Esophagus muscularis mucosa (tissue), 4 donors: ENCODE results near the gene UBR3.

Experiments used
- EP300 ChIP-seq: sonication (generic); formaldehyde crosslinking; IDR thresholded peaks from one replicate; pipeline ENCODE4 v1.6.1; 2017; ENCODE audit warnings: antibody characterized with exemption
- POLR2A ChIP-seq: fragments of 450-650 bp; IDR thresholded peaks from one replicate; pipeline ENCODE4 v1.6.1; 2017; ENCODE audit warnings: antibody characterized with exemption, moderate library complexity, mild to moderate bottlenecking, low read depth
- POLR2AphosphoS5 ChIP-seq, 2 donors: sonication (generic); formaldehyde crosslinking; IDR thresholded peaks; one replicate each; pipeline ENCODE4 v1.6.1; 2017; ENCODE audit warnings: antibody characterized with exemption in 2 of 2
- TF ChIP-seq, protein P1 (sequence below), 3 experiments: fragments of 200-600 bp in 2 of 3; fragments of 450-650 bp in 1 of 3; sonication (generic) in 2 of 3; IDR thresholded peaks; one replicate each; pipeline ENCODE4 v1.5.1; 2017 to 2019; ENCODE audit warnings: antibody characterized with exemption in 3 of 3, mild to moderate bottlenecking in 2 of 3, moderate library complexity in 1 of 3

DNA sequence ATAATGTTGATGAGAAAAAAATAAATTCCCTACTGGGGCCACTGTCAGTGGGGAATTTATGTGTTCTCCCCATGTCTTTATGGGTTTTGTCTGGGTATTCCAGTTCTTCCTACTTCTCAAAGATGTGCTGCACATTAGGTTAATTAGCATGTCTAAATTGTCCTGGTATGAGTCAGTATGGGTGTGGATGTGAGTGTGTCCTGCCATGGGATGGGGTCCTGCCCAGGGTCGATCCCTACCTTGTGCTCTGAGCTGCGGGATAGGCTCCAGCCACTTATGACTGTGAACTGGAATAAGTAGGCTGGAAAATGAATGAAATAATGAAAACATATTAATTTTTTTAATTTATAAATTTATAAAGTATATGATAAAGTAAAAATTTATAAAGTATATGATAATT, 167.5 kb downstream of the UBR3 start:
- TF ChIP-seq, protein P1, sequence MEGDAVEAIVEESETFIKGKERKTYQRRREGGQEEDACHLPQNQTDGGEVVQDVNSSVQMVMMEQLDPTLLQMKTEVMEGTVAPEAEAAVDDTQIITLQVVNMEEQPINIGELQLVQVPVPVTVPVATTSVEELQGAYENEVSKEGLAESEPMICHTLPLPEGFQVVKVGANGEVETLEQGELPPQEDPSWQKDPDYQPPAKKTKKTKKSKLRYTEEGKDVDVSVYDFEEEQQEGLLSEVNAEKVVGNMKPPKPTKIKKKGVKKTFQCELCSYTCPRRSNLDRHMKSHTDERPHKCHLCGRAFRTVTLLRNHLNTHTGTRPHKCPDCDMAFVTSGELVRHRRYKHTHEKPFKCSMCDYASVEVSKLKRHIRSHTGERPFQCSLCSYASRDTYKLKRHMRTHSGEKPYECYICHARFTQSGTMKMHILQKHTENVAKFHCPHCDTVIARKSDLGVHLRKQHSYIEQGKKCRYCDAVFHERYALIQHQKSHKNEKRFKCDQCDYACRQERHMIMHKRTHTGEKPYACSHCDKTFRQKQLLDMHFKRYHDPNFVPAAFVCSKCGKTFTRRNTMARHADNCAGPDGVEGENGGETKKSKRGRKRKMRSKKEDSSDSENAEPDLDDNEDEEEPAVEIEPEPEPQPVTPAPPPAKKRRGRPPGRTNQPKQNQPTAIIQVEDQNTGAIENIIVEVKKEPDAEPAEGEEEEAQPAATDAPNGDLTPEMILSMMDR (IDR thresholded peaks at IDR 0.05): no peak
- TF ChIP-seq EP300 (no peak), POLR2A (no peak), POLR2AphosphoS5 (IDR thresholded peaks at IDR 0.05) (no peak)
